22Rv1 (cell line): ENCODE data around the gene ZFP37.

Experiments used
- CTCF ChIP-seq: fragments of 450-650 bp; IDR thresholded peaks from 2 replicates; pipeline ENCODE4 v1.5.1; 2017; ENCODE audit warnings: mild to moderate bottlenecking
- ZFX ChIP-seq: fragments of 450-650 bp; IDR thresholded peaks from 2 replicates; pipeline ENCODE4 v1.6.1; 2017; ENCODE audit warnings: antibody characterized with exemption, borderline replicate concordance

- TF ChIP-seq CTCF, result no peak
- TF ChIP-seq ZFX, result no peak
Measured at GRCh38 chr9:113005777-113006176, 50.7 kb downstream of the ZFP37 start.
